Left ventricle myocardium superior (tissue), 1 donor: ENCODE data around the gene PNMA8A. TPM values are rescaled to one million over a fixed set of nuclear protein-coding genes. Genes with fewer than 3 reads are reported as not detected.
"Not testable (repeated sequence)": the region's sequence is repeated elsewhere in the genome, so short reads cannot be mapped to it uniquely, and the experiment has no call there.

Source experiments
- ATAC-seq: fragments of 200-7000 bp; cut with Tn5 transposase; one replicate; pipeline ENCODE4 v1.9.1; 2020; ENCODE audit warnings: mild to moderate bottlenecking, moderate library complexity
- DNase-seq: peaks from one replicate; pipeline ENCODE4 v3.0.0-alpha.2; 2020
- intact Hi-C: fragments of 100-400 bp; cut with micrococcal nuclease; formaldehyde crosslinking; loops from one replicate; pipeline ENCODE4 v1.11.0; 2022
- total RNA-seq: library from RNA; stranded (reverse); fragmentation: NEBNext Ultra II Directional; extraction: Animal tissue kit (Norgen Biotek cat#: 25700); gene quantifications from one replicate; pipeline ENCODE4 v1.2.1, GENCODE V29; 2021
- donor health status: DM: no; HTN: yes; CAD: no; lungs with severe emphysema.

The PNMA8A gene
- total RNA-seq, 1 donor from 2014 or later, result 9.4 TPM

- ATAC-seq, result no peak
- DNase-seq, result no peak
- intact Hi-C loops, result no loop called here
These were observed 24.4 kb downstream of the PNMA8A start for GRCh38 chr19:46447006-46447405.

- ATAC-seq, result no peak
- DNase-seq, result no peak
- intact Hi-C loops, result no loop called here
These were observed 25.3 kb downstream of the PNMA8A start for GRCh38 chr19:46446021-46446420.

- DNase-seq (peak; percentile 43), ATAC-seq (peak; percentile 33)
- intact Hi-C loops, result no loop called here
These were observed 28.4 kb downstream of the PNMA8A start for GRCh38 chr19:46442808-46443450.

GRCh38 chr19:46441866-46442265 is 29.5 kb downstream of the PNMA8A start:
- ATAC-seq (peak; percentile 43), DNase-seq (no peak)
- intact Hi-C loops, result no loop called here

GRCh38 chr19:46435689-46436088 is 35.7 kb downstream of the PNMA8A start:
- DNase-seq, ATAC-seq, intact Hi-C loops: not testable (repeated sequence)

- DNase-seq (no peak), ATAC-seq (no peak)
- intact Hi-C loops, result no loop called here
These were observed 36.4 kb downstream of the PNMA8A start for GRCh38 chr19:46435009-46435408.

- ATAC-seq, DNase-seq, intact Hi-C loops: not testable (repeated sequence)
These were observed 37.9 kb downstream of the PNMA8A start for GRCh38 chr19:46433470-46433869.

GRCh38 chr19:46431824-46432223 is 39.5 kb downstream of the PNMA8A start:
- ATAC-seq (no peak), DNase-seq (no peak)
- intact Hi-C loops, result no loop called here

- DNase-seq (no peak), ATAC-seq (no peak)
- intact Hi-C loops, result no loop called here
These were observed 41.4 kb downstream of the PNMA8A start for GRCh38 chr19:46429999-46430398.

GRCh38 chr19:46428239-46429135 is 42.9 kb downstream of the PNMA8A start, which contains the start of gene PNMA8C:
PNMA8C (minus strand) TSS chr19:46428936; CDS start chr19:46428359, 577 bp downstream.
- ATAC-seq (peak; percentile 73), DNase-seq (peak; percentile 85)
- intact Hi-C loops, result no loop called here

GRCh38 chr19:46427518-46428045 is 43.8 kb downstream of the PNMA8A start:
- DNase-seq (no peak), ATAC-seq (no peak)
- intact Hi-C loops, result no loop called here

- peak; percentile 89 for DNase-seq
- intact Hi-C loops, result no loop called here
- peak; percentile 84 for ATAC-seq
These were observed 44.7 kb downstream of the PNMA8A start for GRCh38 chr19:46426506-46427162.

- intact Hi-C loops, result no loop called here
- DNase-seq, result no peak
- peak; percentile 29 for ATAC-seq
These were observed 45.3 kb downstream of the PNMA8A start for GRCh38 chr19:46426035-46426505.

- intact Hi-C loops, result no loop called here
- no peak for DNase-seq
These were observed 48.2 kb downstream of the PNMA8A start for GRCh38 chr19:46423188-46423587.

GRCh38 chr19:46422344-46422743 is 49.0 kb downstream of the PNMA8A start:
- ATAC-seq, result no peak
- intact Hi-C loops, result no loop called here

More at GRCh38 chr19:46423188-46423587, 48.2 kb downstream of the PNMA8A start:
- ATAC-seq, result no peak

GRCh38 chr19:46420056-46420455 is 51.3 kb downstream of the PNMA8A start:
- ATAC-seq, result no peak
- intact Hi-C loops, result no loop called here
- DNase-seq, result no peak

More at GRCh38 chr19:46422344-46422743, 49.0 kb downstream of the PNMA8A start:
- no peak for DNase-seq
